Measurements from ENCODE around the gene SLC25A33. TPM values are rescaled to one million over a fixed set of nuclear protein-coding genes. Genes with fewer than 3 reads are reported as not detected.

The SLC25A33 gene
- total RNA-seq, 1 experiment from 2014 or later = 9.2 TPM

GRCh38 chr1:9495854-9496374, 43.4 kb upstream of the SLC25A33 start (continued):
- TF ChIP-seq ZNF512 (CRISPR knock-in tag; IDR thresholded peaks at IDR 0.05; ENCODE audit: borderline replicate concordance) (no peak), ZSCAN18 (CRISPR knock-in tag; IDR thresholded peaks at IDR 0.05) (no peak), NR1H2 (CRISPR knock-in tag; IDR thresholded peaks at IDR 0.05) (no peak), NFYB (CRISPR knock-in tag; conservative IDR thresholded peaks at IDR 0.05; ENCODE audit: low read depth) (no peak), NFE2L1 (CRISPR knock-in tag; IDR thresholded peaks at IDR 0.05) (no peak)
- TF ChIP-seq, protein P1, sequence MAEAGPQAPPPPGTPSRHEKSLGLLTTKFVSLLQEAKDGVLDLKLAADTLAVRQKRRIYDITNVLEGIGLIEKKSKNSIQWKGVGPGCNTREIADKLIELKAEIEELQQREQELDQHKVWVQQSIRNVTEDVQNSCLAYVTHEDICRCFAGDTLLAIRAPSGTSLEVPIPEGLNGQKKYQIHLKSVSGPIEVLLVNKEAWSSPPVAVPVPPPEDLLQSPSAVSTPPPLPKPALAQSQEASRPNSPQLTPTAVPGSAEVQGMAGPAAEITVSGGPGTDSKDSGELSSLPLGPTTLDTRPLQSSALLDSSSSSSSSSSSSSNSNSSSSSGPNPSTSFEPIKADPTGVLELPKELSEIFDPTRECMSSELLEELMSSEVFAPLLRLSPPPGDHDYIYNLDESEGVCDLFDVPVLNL (CRISPR knock-in tag; IDR thresholded peaks at IDR 0.05; ENCODE audit: borderline replicate concordance, low read depth) = no peak
- TF ChIP-seq, protein P2, sequence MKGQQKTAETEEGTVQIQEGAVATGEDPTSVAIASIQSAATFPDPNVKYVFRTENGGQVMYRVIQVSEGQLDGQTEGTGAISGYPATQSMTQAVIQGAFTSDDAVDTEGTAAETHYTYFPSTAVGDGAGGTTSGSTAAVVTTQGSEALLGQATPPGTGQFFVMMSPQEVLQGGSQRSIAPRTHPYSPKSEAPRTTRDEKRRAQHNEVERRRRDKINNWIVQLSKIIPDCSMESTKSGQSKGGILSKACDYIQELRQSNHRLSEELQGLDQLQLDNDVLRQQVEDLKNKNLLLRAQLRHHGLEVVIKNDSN (CRISPR knock-in tag; IDR thresholded peaks at IDR 0.05) = no peak

- no peak for DNase-seq (ENCODE audit: low spot score)
- Mint-ChIP-seq H3K36me3 (no peaks in the 10 kb centered on the region), H3K27ac (peak overlapping the region; percentile 32; the same call in 1 of the 2 replicates), H3K4me1 (no peaks in the 10 kb centered on the region), H3K4me3 (no peak overlapping the region), H3K9me3 (no peaks in the 10 kb centered on the region), H3K27me3 (ENCODE audit: low read depth) (peaks cover 24% of the 10 kb centered on the region)
- 0 out of 2 replicates have a peak, but pooled peaks have one; percentile 30 for TF ChIP-seq GABPB1 (CRISPR knock-in tag; IDR thresholded peaks at IDR 0.05)
- TF ChIP-seq FOXJ3 (CRISPR knock-in tag; IDR thresholded peaks at IDR 0.05; ENCODE audit: borderline replicate concordance) = no peak
- ATAC-seq = no peak
- ChIA-PET POLR2A (no interaction called here), CTCF (no interaction called here)
Observed at GRCh38 chr1:9500756-9501754, 38.2 kb upstream of the SLC25A33 start.

GRCh38 chr1:9503001-9503675, 36.1 kb upstream of the SLC25A33 start:
- DNase-seq (ENCODE audit: low spot score) = no peak
- Mint-ChIP-seq H3K9me3 (no peaks in the 10 kb centered on the region), H3K4me1 (no peaks in the 10 kb centered on the region), H3K36me3 (no peaks in the 10 kb centered on the region), H3K27me3 (ENCODE audit: low read depth) (peaks cover 5% of the 10 kb centered on the region; the same call in 1 of the 2 replicates), H3K27ac (no peak overlapping the region), H3K4me3 (no peak overlapping the region)
- ChIA-PET CTCF (interaction anchor here (1.1 kb wide), 1 partner anchor 12 kb away, joined by 4 read pairs; no protein-coding TSS in a partner anchor), POLR2A (no interaction called here)
- TF ChIP-seq, protein P1 (CRISPR knock-in tag; IDR thresholded peaks at IDR 0.05; ENCODE audit: borderline replicate concordance, low read depth) = no peak
- TF ChIP-seq GABPB1 (CRISPR knock-in tag; IDR thresholded peaks at IDR 0.05) (peak; percentile 81), ZNF512 (CRISPR knock-in tag; IDR thresholded peaks at IDR 0.05; ENCODE audit: borderline replicate concordance) (0 out of 2 replicates have a peak, but pooled peaks have one; percentile 9)
- no peak for ATAC-seq

Measured in WTC11 (cell line).